ENCODE results near the gene RCOR2. TPM values are rescaled to one million over a fixed set of nuclear protein-coding genes. Genes with fewer than 3 reads are reported as not detected.

Gene RCOR2
- total and polyA plus RNA-seq, 7 experiments from 2014 or later, result 0.07 TPM; not detected in 6

DNA sequence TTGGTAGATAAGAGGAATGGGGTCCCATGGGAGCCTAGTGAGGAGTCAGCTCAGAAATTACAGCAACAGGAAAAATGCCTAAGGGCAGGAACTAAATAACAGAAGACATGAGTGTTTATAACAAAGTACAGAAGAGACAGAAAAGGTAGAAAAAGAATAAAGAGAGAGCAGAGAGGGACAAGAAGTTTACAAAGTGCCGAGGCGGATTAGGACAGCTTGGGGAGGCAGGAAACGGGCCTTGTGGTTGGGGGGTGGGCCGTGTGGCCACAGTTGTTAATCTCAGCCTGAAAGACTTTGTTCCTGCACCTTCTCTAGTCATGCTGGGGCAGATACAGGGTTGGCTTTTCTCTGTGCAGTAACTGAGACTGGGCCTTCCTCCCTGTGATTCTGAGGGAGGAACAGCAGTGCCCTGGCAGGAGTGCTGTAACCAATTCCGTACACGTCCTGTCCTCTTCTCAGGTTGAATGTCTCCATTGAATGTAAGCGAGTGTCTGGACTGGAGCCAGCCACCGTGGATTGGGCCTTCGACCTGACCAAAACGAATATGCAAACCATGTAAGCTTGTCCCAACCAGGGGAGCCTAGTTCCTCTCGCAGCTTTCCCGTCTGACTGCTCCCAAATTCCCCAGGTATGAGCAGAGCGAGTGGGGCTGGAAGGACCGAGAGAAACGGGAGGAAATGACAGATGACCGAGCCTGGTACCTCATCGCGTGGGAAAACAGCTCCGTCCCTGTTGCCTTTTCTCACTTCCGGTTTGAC, 35.0 kb upstream of the RCOR2 start:
- POLR2A ChIA-PET, result interaction anchor here (1.4 to 1.6 kb wide), 2 partner anchors 8 to 22 kb away, joined by 3 read pairs; partner anchors contain the start of gene COX8A

DNA sequence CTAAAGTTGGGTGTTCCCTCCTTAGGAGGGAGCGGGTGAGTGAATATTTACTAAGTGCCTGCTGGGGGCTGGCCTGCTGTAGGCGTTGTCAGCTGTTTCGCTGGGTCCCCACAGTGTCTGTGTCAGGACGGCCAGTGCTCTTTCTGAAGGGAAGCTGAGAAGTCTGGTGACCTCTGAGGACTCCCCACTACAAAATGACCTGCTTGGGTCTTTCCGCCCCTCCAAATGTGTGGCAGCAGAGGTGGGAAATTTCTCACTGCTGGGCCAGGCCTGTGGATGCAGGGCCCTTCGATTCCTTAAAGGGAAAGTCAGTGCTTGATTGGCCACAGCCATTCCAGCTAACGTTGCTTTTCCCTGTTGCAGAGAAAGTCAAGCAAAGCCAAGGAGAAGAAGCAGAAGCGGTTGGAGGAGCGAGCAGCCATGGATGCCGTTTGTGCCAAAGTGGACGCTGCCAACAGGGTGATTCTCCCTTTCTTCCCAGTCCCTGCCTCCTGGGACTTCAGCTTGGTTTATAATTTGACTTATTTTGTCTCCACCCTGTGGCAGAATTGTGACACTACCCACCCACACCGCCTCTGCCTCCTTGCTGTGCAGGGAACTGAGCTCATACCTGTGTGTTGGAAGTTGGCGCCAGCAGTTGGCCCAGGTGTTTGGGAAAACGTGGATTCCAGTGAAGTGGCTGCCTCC, 28.7 kb upstream of the RCOR2 start:
- ATAC-seq (peak; percentile 84), DNase-seq (peak in 8 of 9 donors; percentile 33 to 57 (median 48))
- ChIA-PET POLR2A (interaction anchor here (0.6 to 4.6 kb wide), 6 partner anchors 23 to 120 kb away, joined by 3 to 32 read pairs (median 3); partner anchors contain the start of gene MARK2), CTCF (interaction anchor here (0.5 to 8.4 kb wide), 28 partner anchors 11 to 466 kb away, joined by 3 to 148 read pairs (median 3); partner anchors contain the start of genes MARK2 and RCOR2)
- intact Hi-C loops (cut with micrococcal nuclease), result loop anchor here (1.0 to 2.0 kb wide), 4 partner anchors 39 to 179 kb away; partner anchors contain the start of gene ZFTA (in 1 of the 2)
- H3K4me1 Mint-ChIP-seq, result peaks cover 7 to 22% (median 11%) of the 10 kb centered on the region in 7 donors
- no peaks in the 10 kb centered on the region for H3K27me3 Mint-ChIP-seq
- H3K36me3 Mint-ChIP-seq, result peaks cover 0 to 5% (median 0%) of the 10 kb centered on the region in 5 donors
- no peaks in the 10 kb centered on the region for H3K9me3 Mint-ChIP-seq
- Histone ChIP-seq H3K9me3 (ENCODE audit: control insufficient read depth in 2 of 3, low read length in 3 of 3) (no peaks in the 10 kb centered on the region), H3K4me1 (ENCODE audit: control insufficient read depth in 2 of 2, insufficient read depth in 2 of 2, low read length in 2 of 2) (no peaks in the 10 kb centered on the region), H3K4me3 (ENCODE audit: low read length) (no peak overlapping the region), H3K27me3 (ENCODE audit: control insufficient read depth in 2 of 2, insufficient read depth in 2 of 2, low read length in 2 of 2) (no peaks in the 10 kb centered on the region), H3K27ac (ENCODE audit: low read depth, low read length) (no peak overlapping the region), H3K36me3 (ENCODE audit: control insufficient read depth in 2 of 3, insufficient read depth in 3 of 3, low read length in 3 of 3) (peaks cover 0 to 12% (median 6%) of the 10 kb centered on the region in 3 experiments)
- H3K27ac Mint-ChIP-seq, result peak overlapping the region in 1 of 9 donors; percentile 23
- H3K4me3 Mint-ChIP-seq, result no peak overlapping the region

More for the DNA sequence above, 35.0 kb upstream of the RCOR2 start:
- peak overlapping the region; percentile 41 for H3K27ac ChIP-seq (ENCODE audit: low read depth, low read length)
- CTCF ChIA-PET, result interaction anchor here (3.1 kb wide), 1 partner anchor 114 kb away, joined by 10 read pairs; no protein-coding TSS in a partner anchor
- ATAC-seq (peak; percentile 32), DNase-seq (peak in 3 of 9 donors; percentile 15 to 36 (median 21))
- peak overlapping the region; percentile 13 for H3K4me3 ChIP-seq (ENCODE audit: low read length)
- no peaks in the 10 kb centered on the region for H3K9me3 ChIP-seq (ENCODE audit: control insufficient read depth in 2 of 3, low read length in 3 of 3)
- no peaks in the 10 kb centered on the region for H3K9me3 Mint-ChIP-seq
- H3K27me3 ChIP-seq (ENCODE audit: control insufficient read depth in 2 of 2, insufficient read depth in 2 of 2, low read length in 2 of 2), result no peaks in the 10 kb centered on the region
- peaks cover 15 to 28% of the 10 kb centered on the region in 2 donors for H3K4me1 ChIP-seq (ENCODE audit: control insufficient read depth in 2 of 2, insufficient read depth in 2 of 2, low read length in 2 of 2)
- intact Hi-C loops (cut with micrococcal nuclease), result no loop called here
- H3K27me3 Mint-ChIP-seq, result no peaks in the 10 kb centered on the region
- H3K36me3 Mint-ChIP-seq, result peaks cover 4 to 33% (median 12%) of the 10 kb centered on the region in 5 donors
- H3K36me3 ChIP-seq (ENCODE audit: control insufficient read depth in 2 of 3, insufficient read depth in 3 of 3, low read length in 3 of 3), result peaks cover 0 to 37% (median 0%) of the 10 kb centered on the region in 3 experiments
- peaks cover 15 to 29% (median 22%) of the 10 kb centered on the region in 7 donors for H3K4me1 Mint-ChIP-seq
- H3K4me3 Mint-ChIP-seq, result peak overlapping the region; percentile 6 to 74 (median 51)
- peak overlapping the region; percentile 44 to 85 (median 71) for H3K27ac Mint-ChIP-seq

DNA sequence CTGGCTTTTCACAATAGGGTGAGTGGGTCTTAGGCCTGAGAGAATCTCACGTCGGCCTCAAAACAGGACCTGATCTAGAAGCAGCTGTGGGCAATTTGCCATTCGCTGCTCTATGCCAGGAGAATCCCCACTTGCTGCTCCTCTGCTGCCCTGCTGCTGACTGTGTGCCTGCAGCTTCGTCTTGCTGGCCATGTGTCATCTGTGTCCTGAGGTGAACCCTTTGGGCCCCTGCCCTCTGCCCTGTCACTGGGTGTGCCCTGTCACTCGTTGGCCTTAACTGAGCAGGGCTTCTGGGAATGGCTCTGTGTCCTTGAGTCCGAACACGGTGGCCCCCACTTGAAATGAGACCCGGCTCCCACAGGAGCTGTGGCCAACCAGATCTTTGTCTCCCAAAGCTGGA, 28.0 kb upstream of the RCOR2 start:
- ATAC-seq, result no peak
- no peak for DNase-seq
- CTCF ChIA-PET, result interaction anchor here (0.7 to 8.4 kb wide), 16 partner anchors 10 to 205 kb away, joined by 3 to 148 read pairs (median 3); partner anchors contain the start of gene MARK2
- H3K4me1 ChIP-seq (ENCODE audit: control insufficient read depth in 2 of 2, insufficient read depth in 2 of 2, low read length in 2 of 2), result peaks cover 4% of the 10 kb centered on the region in 2 donors
- H3K9me3 ChIP-seq (ENCODE audit: control insufficient read depth in 2 of 3, low read length in 3 of 3), result no peaks in the 10 kb centered on the region
- no peak overlapping the region for H3K4me3 ChIP-seq (ENCODE audit: low read length)
- H3K27me3 Mint-ChIP-seq, result no peaks in the 10 kb centered on the region
- H3K27ac Mint-ChIP-seq, result no peak overlapping the region
- H3K4me3 Mint-ChIP-seq, result no peak overlapping the region
- peaks cover 0 to 12% (median 6%) of the 10 kb centered on the region in 3 experiments for H3K36me3 ChIP-seq (ENCODE audit: control insufficient read depth in 2 of 3, insufficient read depth in 3 of 3, low read length in 3 of 3)
- POLR2A ChIA-PET, result interaction anchor here (1.1 to 4.6 kb wide), 2 partner anchors 58 to 107 kb away, joined by 3 to 32 read pairs; partner anchors contain the start of gene MARK2
- H3K27me3 ChIP-seq (ENCODE audit: control insufficient read depth in 2 of 2, insufficient read depth in 2 of 2, low read length in 2 of 2), result no peaks in the 10 kb centered on the region
- H3K27ac ChIP-seq (ENCODE audit: low read depth, low read length), result no peak overlapping the region
- peaks cover 11 to 28% (median 15%) of the 10 kb centered on the region in 7 donors for H3K4me1 Mint-ChIP-seq
- H3K9me3 Mint-ChIP-seq, result no peaks in the 10 kb centered on the region
- intact Hi-C loops (cut with micrococcal nuclease), result loop anchor here (1.0 to 2.0 kb wide), 4 partner anchors 38 to 178 kb away; partner anchors contain the start of gene ZFTA (in 1 of the 2)
- H3K36me3 Mint-ChIP-seq, result peaks cover 0 to 5% (median 0%) of the 10 kb centered on the region in 5 donors

DNA sequence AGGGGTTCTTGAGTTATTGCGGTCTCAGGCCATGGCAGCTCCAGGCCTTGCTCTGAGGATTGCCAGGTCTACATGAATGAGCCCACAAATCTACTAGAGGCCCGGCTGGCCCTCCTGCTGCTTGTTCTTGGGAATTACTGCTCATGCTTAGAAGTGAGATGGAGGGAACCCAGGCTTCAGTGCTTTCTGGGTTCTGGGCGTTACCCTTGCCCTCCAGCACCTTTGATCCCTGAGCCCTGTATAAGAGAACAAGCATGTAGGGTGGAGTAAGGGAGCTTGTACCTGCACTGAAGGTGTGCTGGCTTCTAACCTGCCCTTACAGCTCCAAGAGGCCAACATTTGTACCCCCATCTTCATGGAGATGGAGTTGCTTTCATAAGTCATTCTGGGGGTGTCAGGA, 25.8 kb upstream of the RCOR2 start:
- Mint-ChIP-seq H3K27ac (no peak overlapping the region), H3K36me3 (peaks cover 0 to 5% (median 0%) of the 10 kb centered on the region in 5 donors), H3K4me3 (no peak overlapping the region), H3K4me1 (peaks cover 22 to 36% (median 28%) of the 10 kb centered on the region in 7 donors), H3K9me3 (peaks cover 0 to 4% (median 0%) of the 10 kb centered on the region in 11 donors), H3K27me3 (no peaks in the 10 kb centered on the region)
- no peaks in the 10 kb centered on the region for H3K9me3 ChIP-seq (ENCODE audit: control insufficient read depth in 2 of 3, low read length in 3 of 3)
- ATAC-seq (no peak), DNase-seq (no peak)
- H3K4me3 ChIP-seq (ENCODE audit: low read length), result no peak overlapping the region
- ChIA-PET CTCF (interaction anchor here (0.5 to 8.4 kb wide), 3 partner anchors 106 to 911 kb away, joined by 3 to 148 read pairs (median 3); partner anchors contain the start of genes MARK2 and ZFTA), POLR2A (interaction anchor here (0.9 to 4.6 kb wide), 3 partner anchors 10 to 104 kb away, joined by 3 to 32 read pairs (median 6); partner anchors contain the start of gene MARK2)
- peaks cover 0 to 12% (median 6%) of the 10 kb centered on the region in 3 experiments for H3K36me3 ChIP-seq (ENCODE audit: control insufficient read depth in 2 of 3, insufficient read depth in 3 of 3, low read length in 3 of 3)
- intact Hi-C loops (cut with micrococcal nuclease), result no loop called here
- no peak overlapping the region for H3K27ac ChIP-seq (ENCODE audit: low read depth, low read length)
- H3K4me1 ChIP-seq (ENCODE audit: control insufficient read depth in 2 of 2, insufficient read depth in 2 of 2, low read length in 2 of 2), result peaks cover 11 to 18% of the 10 kb centered on the region in 2 donors
- no peaks in the 10 kb centered on the region for H3K27me3 ChIP-seq (ENCODE audit: control insufficient read depth in 2 of 2, insufficient read depth in 2 of 2, low read length in 2 of 2)

GRCh38 chr11:63941901-63942300, 24.9 kb upstream of the RCOR2 start:
- POLR2A ChIA-PET, result interaction anchor here (0.7 to 4.6 kb wide), 2 partner anchors 54 to 104 kb away, joined by 3 to 32 read pairs; partner anchors contain the start of gene MARK2
- H3K4me1 ChIP-seq (ENCODE audit: control insufficient read depth in 2 of 2, insufficient read depth in 2 of 2, low read length in 2 of 2), result peaks cover 11 to 18% of the 10 kb centered on the region in 2 donors
- H3K9me3 ChIP-seq (ENCODE audit: control insufficient read depth in 2 of 3, low read length in 3 of 3), result no peaks in the 10 kb centered on the region
- Mint-ChIP-seq H3K4me1 (peaks cover 22 to 39% (median 32%) of the 10 kb centered on the region in 7 donors), H3K4me3 (peak overlapping the region in 1 of 10 donors; percentile 14), H3K27me3 (peaks cover 0 to 2% (median 0%) of the 10 kb centered on the region in 5 donors), H3K36me3 (peaks cover 0 to 5% (median 0%) of the 10 kb centered on the region in 5 donors), H3K27ac (peak overlapping the region in 1 of 9 donors; percentile 86), H3K9me3 (peaks cover 0 to 4% (median 0%) of the 10 kb centered on the region in 11 donors)
- no peak overlapping the region for H3K27ac ChIP-seq (ENCODE audit: low read depth, low read length)
- H3K36me3 ChIP-seq (ENCODE audit: control insufficient read depth in 2 of 3, insufficient read depth in 3 of 3, low read length in 3 of 3), result peaks cover 0 to 12% (median 5%) of the 10 kb centered on the region in 3 experiments
- H3K4me3 ChIP-seq (ENCODE audit: low read length), result no peak overlapping the region
- intact Hi-C loops (cut with micrococcal nuclease), result no loop called here
- ATAC-seq (no peak), DNase-seq (no peak)
- CTCF ChIA-PET, result interaction anchor here (0.7 to 8.4 kb wide), 3 partner anchors 27 to 173 kb away, joined by 3 to 148 read pairs (median 3); partner anchors contain the start of genes MARK2 and ZFTA
- H3K27me3 ChIP-seq (ENCODE audit: control insufficient read depth in 2 of 2, insufficient read depth in 2 of 2, low read length in 2 of 2), result no peaks in the 10 kb centered on the region
